ENCODE data around the gene GNL1. TPM values are rescaled to one million over a fixed set of nuclear protein-coding genes. Genes with fewer than 3 reads are reported as not detected.
"Not testable (repeated sequence)": the region's sequence is repeated elsewhere in the genome, so short reads cannot be mapped to it uniquely, and the experiment has no call there.

Gene GNL1
- total RNA-seq, 1 experiment from 2014 or later, result 113 TPM

DNA sequence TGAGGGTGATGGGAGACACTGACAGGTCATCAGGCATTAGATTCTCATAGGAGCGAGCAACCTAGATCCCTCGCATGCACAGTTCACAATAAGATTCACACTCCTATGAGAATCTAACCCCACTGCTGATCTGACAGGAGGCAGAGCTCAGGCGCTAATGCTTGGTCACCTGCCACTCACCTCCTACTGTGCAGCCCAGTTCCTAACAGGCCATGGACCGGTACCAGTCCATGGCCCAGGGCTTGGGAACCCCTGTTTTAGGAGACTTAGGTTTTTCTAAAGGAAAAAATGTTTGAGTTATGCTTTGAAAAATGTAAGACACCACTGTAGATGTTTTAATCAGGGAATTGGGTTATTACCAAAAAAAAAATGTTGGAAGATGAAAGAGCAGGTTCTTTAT, 60.3 kb downstream of the GNL1 start:
- peaks cover 6% of the 10 kb centered on the region; the same call in 1 of the 2 replicates for H3K79me2 ChIP-seq (ENCODE audit: insufficient read depth, low read length)
- ATAC-seq (no peak), DNase-seq (ENCODE audit: low read depth, low spot score) (no peak)
- BruUV-seq (replicated peaks), result no TSS peak
- TF ChIP-seq ZFX (IDR thresholded peaks at IDR 0.05), result no peak
- no peak for TF ChIP-seq EZH2phosphoT487 (IDR thresholded peaks at IDR 0.05; ENCODE audit: borderline replicate concordance)
- TF ChIP-seq, protein P1, sequence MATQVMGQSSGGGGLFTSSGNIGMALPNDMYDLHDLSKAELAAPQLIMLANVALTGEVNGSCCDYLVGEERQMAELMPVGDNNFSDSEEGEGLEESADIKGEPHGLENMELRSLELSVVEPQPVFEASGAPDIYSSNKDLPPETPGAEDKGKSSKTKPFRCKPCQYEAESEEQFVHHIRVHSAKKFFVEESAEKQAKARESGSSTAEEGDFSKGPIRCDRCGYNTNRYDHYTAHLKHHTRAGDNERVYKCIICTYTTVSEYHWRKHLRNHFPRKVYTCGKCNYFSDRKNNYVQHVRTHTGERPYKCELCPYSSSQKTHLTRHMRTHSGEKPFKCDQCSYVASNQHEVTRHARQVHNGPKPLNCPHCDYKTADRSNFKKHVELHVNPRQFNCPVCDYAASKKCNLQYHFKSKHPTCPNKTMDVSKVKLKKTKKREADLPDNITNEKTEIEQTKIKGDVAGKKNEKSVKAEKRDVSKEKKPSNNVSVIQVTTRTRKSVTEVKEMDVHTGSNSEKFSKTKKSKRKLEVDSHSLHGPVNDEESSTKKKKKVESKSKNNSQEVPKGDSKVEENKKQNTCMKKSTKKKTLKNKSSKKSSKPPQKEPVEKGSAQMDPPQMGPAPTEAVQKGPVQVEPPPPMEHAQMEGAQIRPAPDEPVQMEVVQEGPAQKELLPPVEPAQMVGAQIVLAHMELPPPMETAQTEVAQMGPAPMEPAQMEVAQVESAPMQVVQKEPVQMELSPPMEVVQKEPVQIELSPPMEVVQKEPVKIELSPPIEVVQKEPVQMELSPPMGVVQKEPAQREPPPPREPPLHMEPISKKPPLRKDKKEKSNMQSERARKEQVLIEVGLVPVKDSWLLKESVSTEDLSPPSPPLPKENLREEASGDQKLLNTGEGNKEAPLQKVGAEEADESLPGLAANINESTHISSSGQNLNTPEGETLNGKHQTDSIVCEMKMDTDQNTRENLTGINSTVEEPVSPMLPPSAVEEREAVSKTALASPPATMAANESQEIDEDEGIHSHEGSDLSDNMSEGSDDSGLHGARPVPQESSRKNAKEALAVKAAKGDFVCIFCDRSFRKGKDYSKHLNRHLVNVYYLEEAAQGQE (IDR thresholded peaks at IDR 0.05; ENCODE audit: low read depth), result no peak
- TF ChIP-seq CEBPB (IDR thresholded peaks at IDR 0.05; ENCODE audit: low read depth), result no peak
- TF ChIP-seq ZNF274 (IDR thresholded peaks at IDR 0.05; ENCODE audit: low read depth, low read length), result no peak
- TF ChIP-seq SIN3A (IDR thresholded peaks at IDR 0.05; ENCODE audit: low read depth), result no peak
- no peak for TF ChIP-seq ATF3 (IDR thresholded peaks at IDR 0.05)
- no peak for TF ChIP-seq POLR2AphosphoS5 (IDR thresholded peaks at IDR 0.05; ENCODE audit: low read depth, low read length)
- no peak for TF ChIP-seq JUND (IDR thresholded peaks at IDR 0.05)
- H3K27me3 ChIP-seq (ENCODE audit: insufficient read depth, low read length), result no peaks in the 10 kb centered on the region
- H3K9me2 ChIP-seq (ENCODE audit: insufficient read depth), result no peaks in the 10 kb centered on the region
- RAD21 ChIA-PET (ENCODE audit: low non-redundant PET in 1 of 2, low total read pairs in 2 of 2, uncharacterized antibody in 2 of 2, unreplicated experiment in 2 of 2), result no interaction called here
- no peak overlapping the region for H3K27ac ChIP-seq (ENCODE audit: low read depth, low read length)
- intact Hi-C loops (cut with micrococcal nuclease), result no loop called here
- H3K9me3 ChIP-seq (ENCODE audit: control insufficient read depth in 1 of 2, insufficient read depth in 1 of 2, low read depth in 1 of 2, low read length in 2 of 2), result no peaks in the 10 kb centered on the region
- CTCF ChIA-PET, result interaction anchor here (1.5 kb wide), 1 partner anchor 49 kb away, joined by 5 read pairs; no protein-coding TSS in a partner anchor
- no peak overlapping the region for H3K9ac ChIP-seq (ENCODE audit: low read length)
- POLR2A ChIA-PET, result no interaction called here
- H3K36me3 ChIP-seq (ENCODE audit: control insufficient read depth in 1 of 2, insufficient read depth in 2 of 2, low read length in 2 of 2), result peaks cover 7 to 8% of the 10 kb centered on the region in 2 experiments; a peak in 3 of 4 replicates
- 0 out of 2 replicates have a peak overlapping the region, but pooled peaks have one; percentile 13 for H3K4me2 ChIP-seq (ENCODE audit: low read length)
- H4K20me1 ChIP-seq (ENCODE audit: insufficient read depth), result no peaks in the 10 kb centered on the region
- H3K4me1 ChIP-seq (ENCODE audit: control insufficient read depth in 1 of 2, insufficient read depth in 2 of 2, low read length in 2 of 2), result peaks cover 0 to 6% of the 10 kb centered on the region in 2 experiments; a peak in 2 of 4 replicates
- no peak overlapping the region for H2AFZ ChIP-seq (ENCODE audit: low read depth, low read length, poor library complexity, severe bottlenecking)
- H3K4me3 ChIP-seq (replicated peaks in 1 of 2; ENCODE audit: low read depth in 1 of 2, low read length in 2 of 2), result no peak overlapping the region

- POLR2A ChIA-PET; H3K4me2 ChIP-seq (ENCODE audit: low read length); H3K4me3 ChIP-seq (replicated peaks in 1 of 2; ENCODE audit: low read depth in 1 of 2, low read length in 2 of 2); H3K27me3 ChIP-seq (ENCODE audit: insufficient read depth, low read length); intact Hi-C loops (cut with micrococcal nuclease); RAD21 ChIA-PET (ENCODE audit: low non-redundant PET in 1 of 2, low total read pairs in 2 of 2, uncharacterized antibody in 2 of 2, unreplicated experiment in 2 of 2); H2AFZ ChIP-seq (ENCODE audit: low read depth, low read length, poor library complexity, severe bottlenecking); CTCF ChIA-PET; H3K27ac ChIP-seq (ENCODE audit: low read depth, low read length); H3K9ac ChIP-seq (ENCODE audit: low read length); H3K9me3 ChIP-seq (ENCODE audit: control insufficient read depth in 1 of 2, insufficient read depth in 1 of 2, low read depth in 1 of 2, low read length in 2 of 2); H4K20me1 ChIP-seq (ENCODE audit: insufficient read depth); ATAC-seq; DNase-seq (ENCODE audit: low read depth, low spot score); H3K9me2 ChIP-seq (ENCODE audit: insufficient read depth); BruUV-seq (replicated peaks): not testable (repeated sequence)
- peaks cover 8 to 15% of the 10 kb centered on the region in 2 experiments for H3K4me1 ChIP-seq (ENCODE audit: control insufficient read depth in 1 of 2, insufficient read depth in 2 of 2, low read length in 2 of 2)
- H3K79me2 ChIP-seq (ENCODE audit: insufficient read depth, low read length), result peaks cover 15% of the 10 kb centered on the region
- peaks cover 8 to 15% of the 10 kb centered on the region in 2 experiments; a peak in 3 of 4 replicates for H3K36me3 ChIP-seq (ENCODE audit: control insufficient read depth in 1 of 2, insufficient read depth in 2 of 2, low read length in 2 of 2)
Observed at GRCh38 chr6:30495060-30495459, 61.2 kb downstream of the GNL1 start.

Measured in HCT116 (cell line).